Measurements from ENCODE around the gene FGD2.

Gene FGD2

GRCh38 chr6:37054580-37054979, 49.1 kb downstream of the FGD2 start:
- TF ChIP-seq CTCF (IDR thresholded peaks at IDR 0.05; ENCODE audit: low read depth, low read length, poor library complexity, severe bottlenecking) (no peak), EZH2phosphoT487 (IDR thresholded peaks at IDR 0.05; ENCODE audit: borderline replicate concordance, low read length) (no peak)
- Histone ChIP-seq H3K27ac (ENCODE audit: low read depth, low read length) (no peak overlapping the region), H3K36me3 (ENCODE audit: control insufficient read depth, low read length) (no peaks in the 10 kb centered on the region), H3K4me3 (ENCODE audit: low read length) (no peak overlapping the region), H4K20me1 (ENCODE audit: control insufficient read depth, insufficient read depth, low read depth, low read length) (no peaks in the 10 kb centered on the region), H3K79me2 (ENCODE audit: control insufficient read depth, low read length) (no peaks in the 10 kb centered on the region), H3K9me3 (ENCODE audit: control insufficient read depth, insufficient read depth, low read length) (no peaks in the 10 kb centered on the region), H3F3A (ENCODE audit: control insufficient read depth, insufficient read depth) (no peaks in the 10 kb centered on the region), H3K4me1 (ENCODE audit: control insufficient read depth, low read length) (peaks cover 26% of the 10 kb centered on the region), H3K9me2 (replicated peaks; ENCODE audit: control insufficient read depth, low read length) (no peaks in the 10 kb centered on the region), H3K4me2 (ENCODE audit: low read length) (no peak overlapping the region), H3K27me3 (ENCODE audit: control insufficient read depth, low read length) (no peaks in the 10 kb centered on the region)

- Histone ChIP-seq H3K9me3 (ENCODE audit: control insufficient read depth, insufficient read depth, low read length) (no peaks in the 10 kb centered on the region), H3K36me3 (ENCODE audit: control insufficient read depth, low read length) (no peaks in the 10 kb centered on the region), H4K20me1 (ENCODE audit: control insufficient read depth, insufficient read depth, low read depth, low read length) (no peaks in the 10 kb centered on the region), H3K4me2 (ENCODE audit: low read length) (no peak overlapping the region), H3K4me1 (ENCODE audit: control insufficient read depth, low read length) (peaks cover 12% of the 10 kb centered on the region), H3K9me2 (replicated peaks; ENCODE audit: control insufficient read depth, low read length) (no peaks in the 10 kb centered on the region), H3K27ac (ENCODE audit: low read depth, low read length) (no peak overlapping the region), H3K27me3 (ENCODE audit: control insufficient read depth, low read length) (no peaks in the 10 kb centered on the region), H3K4me3 (ENCODE audit: low read length) (no peak overlapping the region), H3F3A (ENCODE audit: control insufficient read depth, insufficient read depth) (no peaks in the 10 kb centered on the region), H3K79me2 (ENCODE audit: control insufficient read depth, low read length) (no peaks in the 10 kb centered on the region)
- TF ChIP-seq EZH2phosphoT487 (IDR thresholded peaks at IDR 0.05; ENCODE audit: borderline replicate concordance, low read length) = no peak
- no peak for TF ChIP-seq CTCF (IDR thresholded peaks at IDR 0.05; ENCODE audit: low read depth, low read length, poor library complexity, severe bottlenecking)
These were observed 50.6 kb downstream of the FGD2 start for GRCh38 chr6:37056112-37056403.

- no peak overlapping the region for H3K4me2 ChIP-seq (ENCODE audit: low read length)
- no peaks in the 10 kb centered on the region for H3F3A ChIP-seq (ENCODE audit: control insufficient read depth, insufficient read depth)
- no peaks in the 10 kb centered on the region for H3K36me3 ChIP-seq (ENCODE audit: control insufficient read depth, low read length)
- peaks cover 6% of the 10 kb centered on the region for H3K4me1 ChIP-seq (ENCODE audit: control insufficient read depth, low read length)
- no peaks in the 10 kb centered on the region for H3K9me3 ChIP-seq (ENCODE audit: control insufficient read depth, insufficient read depth, low read length)
- H3K9me2 ChIP-seq (replicated peaks; ENCODE audit: control insufficient read depth, low read length) = no peaks in the 10 kb centered on the region
- H3K27me3 ChIP-seq (ENCODE audit: control insufficient read depth, low read length) = no peaks in the 10 kb centered on the region
- TF ChIP-seq CTCF (IDR thresholded peaks at IDR 0.05; ENCODE audit: low read depth, low read length, poor library complexity, severe bottlenecking) (no peak), EZH2phosphoT487 (IDR thresholded peaks at IDR 0.05; ENCODE audit: borderline replicate concordance, low read length) (no peak)
- H3K27ac ChIP-seq (ENCODE audit: low read depth, low read length) = no peak overlapping the region
- H4K20me1 ChIP-seq (ENCODE audit: control insufficient read depth, insufficient read depth, low read depth, low read length) = no peaks in the 10 kb centered on the region
- no peak overlapping the region for H3K4me3 ChIP-seq (ENCODE audit: low read length)
- no peaks in the 10 kb centered on the region for H3K79me2 ChIP-seq (ENCODE audit: control insufficient read depth, low read length)
These were observed 51.1 kb downstream of the FGD2 start for GRCh38 chr6:37056439-37057127.
